SU-DHL-6 (cell line): ENCODE measurements around the gene ZBTB38.

ENCODE experiments used
- H2AFZ ChIP-seq: fragments of 200-600 bp; sonication (generic); 2 replicates; pipeline ENCODE4 v1.6.1; 2014; ENCODE audit warnings: low read depth, mild to moderate bottlenecking, moderate library complexity, mixed read lengths, antibody characterized with exemption, low read length; ENCODE audit not compliant: severe bottlenecking
- H3F3A ChIP-seq: fragments of 200-600 bp; shearing (Covaris generic); 2 replicates; pipeline ENCODE4 v1.6.0; 2016; ENCODE audit warnings: antibody characterized with exemption, mild to moderate bottlenecking; ENCODE audit not compliant: insufficient read depth
- H3K27ac ChIP-seq: fragments of 200-600 bp; sonication (generic); 2 replicates; pipeline ENCODE4 v1.5.1; 2016; ENCODE audit warnings: low read depth, mild to moderate bottlenecking, low read length, moderate library complexity, mixed read lengths
- H3K27me3 ChIP-seq: fragments of 200-600 bp; sonication (generic), shearing (Covaris generic); 2 replicates; pipeline ENCODE4 v1.6.0; 2014; ENCODE audit warnings: mild to moderate bottlenecking, low read length
- H3K36me3 ChIP-seq: fragments of 200-600 bp; sonication (generic); 2 replicates; pipeline ENCODE4 v1.6.1; 2014; ENCODE audit warnings: mild to moderate bottlenecking, low read length, mixed read lengths
- H3K4me2 ChIP-seq: fragments of 300-600, 200-600 bp; shearing (Covaris generic), sonication (generic); 2 replicates; pipeline ENCODE4 v1.6.0; 2014; ENCODE audit warnings: low read length, low read depth, mild to moderate bottlenecking; ENCODE audit not compliant: poor library complexity, severe bottlenecking
- H3K4me3 ChIP-seq: fragments of 200-600 bp; sonication (generic); 2 replicates; pipeline ENCODE4 v1.5.1; 2014; ENCODE audit warnings: antibody characterized with exemption, low read length, mild to moderate bottlenecking, mixed read lengths; ENCODE audit not compliant: insufficient read depth, poor library complexity, severe bottlenecking
- H3K79me2 ChIP-seq: fragments of 200-600 bp; sonication (generic); 2 replicates; pipeline ENCODE4 v1.6.1; 2014; ENCODE audit warnings: mild to moderate bottlenecking, low read length, moderate library complexity; ENCODE audit not compliant: insufficient read depth
- H3K9ac ChIP-seq: fragments of 200-600 bp; sonication (generic); 2 replicates; pipeline ENCODE4 v1.7.0; 2014; ENCODE audit warnings: mild to moderate bottlenecking, low read length
- H3K9me2 ChIP-seq: fragments of 200-600 bp; sonication (generic); replicated peaks from 2 replicates; pipeline ENCODE4 v1.6.1; 2014; ENCODE audit warnings: low read length; ENCODE audit not compliant: insufficient read depth
- H3K9me3 ChIP-seq: fragments of 200-600 bp; sonication (generic); 2 replicates; pipeline ENCODE4 v1.6.1; 2014; ENCODE audit warnings: low read length, mixed read lengths; ENCODE audit not compliant: insufficient read depth
- H4K20me1 ChIP-seq: fragments of 200-600 bp; sonication (generic); 2 replicates; pipeline ENCODE4 v1.6.1; 2014; ENCODE audit warnings: low read depth, mild to moderate bottlenecking, antibody characterized with exemption, low read length, moderate library complexity, mixed read lengths
- CTCF ChIP-seq: fragments of 200-600 bp; sonication (generic); IDR thresholded peaks from one replicate; pipeline ENCODE4 v1.5.1; 2017; ENCODE audit warnings: antibody characterized with exemption, mild to moderate bottlenecking, low read length, moderate library complexity; ENCODE audit not compliant: insufficient read depth, poor library complexity, severe bottlenecking
- EZH2phosphoT487 ChIP-seq: fragments of 200-600 bp; sonication (generic), shearing (Covaris generic); conservative IDR thresholded peaks from 2 replicates; pipeline ENCODE4 v1.6.1; 2018; ENCODE audit warnings: mild to moderate bottlenecking, antibody characterized with exemption, low read length, moderate library complexity, mixed read lengths

ZBTB38 gene

GRCh38 chr3:141415953-141416352 lies 47.6 kb downstream of the ZBTB38 start:
- no peaks in the 10 kb centered on the region for H3K9me3 ChIP-seq
- H4K20me1 ChIP-seq: no peaks in the 10 kb centered on the region
- H3K9me2 ChIP-seq: no peaks in the 10 kb centered on the region
- no peak overlapping the region for H3K4me2 ChIP-seq
- no peaks in the 10 kb centered on the region for H3K79me2 ChIP-seq
- no peaks in the 10 kb centered on the region for H3F3A ChIP-seq
- no peaks in the 10 kb centered on the region for H3K36me3 ChIP-seq
- H3K27ac ChIP-seq: no peak overlapping the region
- no peaks in the 10 kb centered on the region for H3K27me3 ChIP-seq
- H2AFZ ChIP-seq: no peak overlapping the region
- H3K4me3 ChIP-seq: no peak overlapping the region
- no peak for TF ChIP-seq EZH2phosphoT487
- TF ChIP-seq CTCF: no peak
- H3K9ac ChIP-seq: no peak overlapping the region
